Measurements from ENCODE around the gene MTTP. TPM values are rescaled to one million over a fixed set of nuclear protein-coding genes. Genes with fewer than 3 reads are reported as not detected.

The MTTP gene
- total RNA-seq, 1 donor from 2014 or later = not detected

DNA sequence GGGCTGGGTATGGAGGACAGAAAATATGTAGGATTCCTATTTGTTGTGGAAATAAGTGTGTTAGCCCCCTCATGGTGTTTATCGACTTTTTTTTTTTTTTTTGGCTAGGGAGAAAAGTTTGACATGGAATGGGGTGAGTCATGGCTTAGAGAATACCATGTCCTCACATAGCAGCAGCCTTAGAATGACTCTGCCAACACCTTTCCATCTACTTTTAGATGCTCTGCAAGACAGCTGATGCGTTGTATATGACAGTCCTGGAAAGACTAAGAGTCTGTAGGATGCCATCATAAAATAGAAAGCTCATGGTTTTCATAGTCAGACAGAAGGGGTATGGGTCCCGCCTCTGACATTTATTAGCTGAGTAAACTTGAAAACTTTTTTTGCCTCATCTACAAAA, 37.7 kb downstream of the MTTP start:
- Mint-ChIP-seq H3K36me3 (no peaks in the 10 kb centered on the region), H3K4me3 (no peak overlapping the region), H3K9me3 (no peaks in the 10 kb centered on the region), H3K4me1 (no peaks in the 10 kb centered on the region), H3K27ac (no peak overlapping the region), H3K27me3 (ENCODE audit: low read depth) (peaks cover 10% of the 10 kb centered on the region)
- no peak for DNase-seq (ENCODE audit: low spot score in 2 of 2, unreplicated experiment in 2 of 2)
- no peak for TF ChIP-seq CTCF (IDR thresholded peaks at IDR 0.05; ENCODE audit: unreplicated experiment)

DNA sequence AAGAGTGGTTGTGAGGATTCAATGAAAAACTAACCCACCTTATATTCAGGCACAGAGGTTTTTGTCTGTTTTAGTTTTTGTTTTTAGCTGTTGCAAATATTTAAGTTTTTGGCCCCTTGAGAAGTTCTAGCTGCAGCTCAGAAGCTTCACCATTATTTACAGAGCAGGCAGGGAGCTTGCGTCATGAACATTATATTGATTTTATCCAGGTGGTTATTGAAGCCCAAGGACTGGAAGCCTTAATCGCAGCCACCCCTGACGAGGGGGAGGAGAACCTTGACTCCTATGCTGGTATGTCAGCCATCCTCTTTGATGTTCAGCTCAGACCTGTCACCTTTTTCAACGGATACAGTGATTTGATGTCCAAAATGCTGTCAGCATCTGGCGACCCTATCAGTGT, 38.1 kb downstream of the MTTP start:
- Mint-ChIP-seq H3K27me3 (ENCODE audit: low read depth) (peaks cover 8% of the 10 kb centered on the region), H3K36me3 (no peaks in the 10 kb centered on the region), H3K9me3 (no peaks in the 10 kb centered on the region), H3K27ac (no peak overlapping the region), H3K4me3 (no peak overlapping the region), H3K4me1 (no peaks in the 10 kb centered on the region)
- TF ChIP-seq CTCF (IDR thresholded peaks at IDR 0.05; ENCODE audit: unreplicated experiment) = no peak
- DNase-seq (ENCODE audit: low spot score in 2 of 2, unreplicated experiment in 2 of 2) = no peak

GRCh38 chr4:99614491-99614890, 39.9 kb downstream of the MTTP start:
- H3K4me3 Mint-ChIP-seq = no peak overlapping the region
- no peak for DNase-seq (ENCODE audit: low spot score in 2 of 2, unreplicated experiment in 2 of 2)
- peaks cover 3% of the 10 kb centered on the region for H3K27me3 Mint-ChIP-seq (ENCODE audit: low read depth)
- no peaks in the 10 kb centered on the region for H3K4me1 Mint-ChIP-seq
- no peak overlapping the region for H3K27ac Mint-ChIP-seq
- H3K36me3 Mint-ChIP-seq = no peaks in the 10 kb centered on the region
- H3K9me3 Mint-ChIP-seq = no peaks in the 10 kb centered on the region
- no peak for TF ChIP-seq CTCF (IDR thresholded peaks at IDR 0.05; ENCODE audit: unreplicated experiment)

DNA sequence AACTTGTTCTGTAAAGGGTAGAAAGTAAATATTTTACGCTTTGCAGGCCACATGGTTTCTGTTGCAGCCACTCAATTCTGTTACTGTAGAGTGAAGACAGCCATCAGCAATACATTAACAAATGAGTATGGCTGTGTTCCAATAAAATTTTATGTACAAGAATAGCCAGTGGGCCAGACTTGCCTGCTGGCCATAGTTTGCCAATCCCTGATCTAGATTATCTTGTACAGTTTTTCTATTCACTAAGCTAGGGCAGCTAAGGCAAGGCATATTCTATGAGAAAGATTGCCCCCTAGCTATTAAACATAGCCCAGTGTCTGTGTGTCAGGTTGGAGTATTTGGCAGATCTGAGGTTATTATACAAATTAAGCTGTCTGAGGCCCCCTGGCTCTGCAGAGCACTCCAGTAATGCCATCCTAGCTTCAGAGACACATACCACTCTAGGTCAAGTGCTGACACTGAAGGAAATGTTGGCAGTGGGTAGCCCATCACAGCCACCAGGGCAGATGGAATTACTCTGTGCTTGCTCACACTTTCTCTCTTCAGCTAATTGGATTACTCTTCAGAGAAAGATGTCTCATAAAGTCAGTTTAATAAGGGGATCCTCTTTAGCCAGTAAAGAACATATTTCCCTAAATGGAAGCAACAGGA, 40.7 kb downstream of the MTTP start:
- no peaks in the 10 kb centered on the region for H3K4me1 Mint-ChIP-seq
- no peak overlapping the region for H3K27ac Mint-ChIP-seq
- H3K27me3 Mint-ChIP-seq (ENCODE audit: low read depth) = no peaks in the 10 kb centered on the region
- no peak for TF ChIP-seq CTCF (IDR thresholded peaks at IDR 0.05; ENCODE audit: unreplicated experiment)
- H3K4me3 Mint-ChIP-seq = no peak overlapping the region
- H3K36me3 Mint-ChIP-seq = no peaks in the 10 kb centered on the region
- H3K9me3 Mint-ChIP-seq = no peaks in the 10 kb centered on the region
- DNase-seq (ENCODE audit: low spot score in 2 of 2, unreplicated experiment in 2 of 2) = no peak

DNA sequence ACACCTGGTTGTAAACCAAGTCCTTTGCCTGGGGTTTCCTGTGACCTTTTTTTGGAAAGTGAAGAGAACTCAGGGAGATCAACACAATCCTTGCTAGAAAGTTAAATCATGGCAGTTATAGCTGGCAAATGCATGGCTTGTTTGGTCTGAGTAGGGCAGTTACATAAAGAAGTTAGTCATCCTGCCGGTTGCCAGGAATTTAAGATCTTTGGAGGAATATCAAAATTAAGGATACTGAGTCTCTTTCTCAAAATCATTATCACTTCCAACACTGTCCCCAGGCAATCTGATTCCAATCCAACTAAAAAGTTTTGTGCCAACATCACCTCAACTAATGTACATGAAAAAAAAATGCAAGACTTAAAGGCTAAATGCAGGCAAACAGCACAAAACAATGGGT, 42.8 kb downstream of the MTTP start:
- Mint-ChIP-seq H3K4me1 (no peaks in the 10 kb centered on the region), H3K27ac (no peak overlapping the region), H3K27me3 (ENCODE audit: low read depth) (no peaks in the 10 kb centered on the region), H3K4me3 (no peak overlapping the region), H3K9me3 (no peaks in the 10 kb centered on the region), H3K36me3 (no peaks in the 10 kb centered on the region)
- no peak for TF ChIP-seq CTCF (IDR thresholded peaks at IDR 0.05; ENCODE audit: unreplicated experiment)
- no peak for DNase-seq (ENCODE audit: low spot score in 2 of 2, unreplicated experiment in 2 of 2)

DNA sequence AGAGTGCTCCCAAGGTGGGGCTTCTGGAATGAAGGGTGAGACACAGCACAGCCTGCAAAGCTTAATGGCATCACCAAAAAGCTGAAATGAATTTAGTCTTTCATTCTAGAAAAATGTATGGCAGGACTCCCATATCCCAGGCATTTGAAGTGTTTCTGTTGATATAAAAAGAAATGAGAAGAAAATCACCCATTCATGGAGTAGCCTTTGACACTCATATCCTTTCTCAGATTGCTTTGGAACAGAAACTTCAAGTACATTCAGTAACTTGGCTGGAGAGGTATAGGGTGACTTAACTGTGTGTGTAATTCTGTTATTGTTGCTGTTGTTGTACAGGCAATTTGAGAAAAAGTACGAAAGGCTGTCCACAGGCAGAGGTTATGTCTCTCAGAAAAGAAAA, 47.7 kb downstream of the MTTP start:
- no peaks in the 10 kb centered on the region for H3K9me3 Mint-ChIP-seq
- no peak overlapping the region for H3K27ac Mint-ChIP-seq
- H3K4me3 Mint-ChIP-seq = no peak overlapping the region
- no peaks in the 10 kb centered on the region for H3K36me3 Mint-ChIP-seq
- H3K4me1 Mint-ChIP-seq = no peaks in the 10 kb centered on the region
- DNase-seq (ENCODE audit: low spot score in 2 of 2, unreplicated experiment in 2 of 2) = no peak
- no peak for TF ChIP-seq CTCF (IDR thresholded peaks at IDR 0.05; ENCODE audit: unreplicated experiment)
- no peaks in the 10 kb centered on the region for H3K27me3 Mint-ChIP-seq (ENCODE audit: low read depth)

Data from mesothelial cell of epicardium (in vitro differentiated cells).